ENCODE results near the gene POLR2A.

POLR2A gene

GRCh38 chr17:7508846-7509245 is 24.7 kb downstream of the POLR2A start:
- no peak for DNase-seq

- DNase-seq = no peak
These were observed 25.8 kb downstream of the POLR2A start for GRCh38 chr17:7509937-7510336.

- DNase-seq = no peak
These were observed 26.9 kb downstream of the POLR2A start for GRCh38 chr17:7511108-7511507.

GRCh38 chr17:7512105-7512504 is 27.9 kb downstream of the POLR2A start:
- DNase-seq = no peak

GRCh38 chr17:7512824-7513540 is 28.8 kb downstream of the POLR2A start:
- DNase-seq = no peak

GRCh38 chr17:7513850-7514419 is 29.8 kb downstream of the POLR2A start:
- DNase-seq = no peak

- DNase-seq = no peak
These were observed 31.9 kb downstream of the POLR2A start for GRCh38 chr17:7515911-7516610.

- peak; percentile 52 for DNase-seq
These were observed 38.9 kb downstream of the POLR2A start for GRCh38 chr17:7523033-7523432.

- DNase-seq = no peak
These were observed 44.7 kb downstream of the POLR2A start for GRCh38 chr17:7528842-7529241.

- no peak for DNase-seq
These were observed 46.1 kb downstream of the POLR2A start for GRCh38 chr17:7530023-7530900.

GRCh38 chr17:7538050-7538449 is 53.9 kb downstream of the POLR2A start:
- no peak for DNase-seq

GRCh38 chr17:7538891-7539545 is 54.9 kb downstream of the POLR2A start:
- DNase-seq = no peak

GRCh38 chr17:7541074-7541621 is 57.0 kb downstream of the POLR2A start:
- DNase-seq = no peak

- no peak for DNase-seq
These were observed 60.7 kb downstream of the POLR2A start for GRCh38 chr17:7544911-7545310.

GRCh38 chr17:7548585-7549400 is 64.6 kb downstream of the POLR2A start, which contains the start of gene TNFSF12:
Gene TNFSF12, plus strand, starts transcription at chr17:7549058. Its CDS starts 96 bp downstream, at chr17:7549154.
- DNase-seq = peak; percentile 42

Measured in central memory CD4-positive, alpha-beta T cell (primary cell).